BJ (cell line): Measurements from ENCODE around the gene GGTLC2. TPM values are rescaled to one million over a fixed set of nuclear protein-coding genes. Genes with fewer than 3 reads are reported as not detected.

Experiments used
- CTCF ChIA-PET: fragments of 350-600 bp; formaldehyde crosslinking; extraction: SDS; loops from one replicate; lab custom pipeline; 2021; ENCODE audit warnings: antibody characterized with exemption, inconsistent platforms; lab: Yijun Ruan, JAX
- POLR2A ChIA-PET: fragments of 300-600 bp; sonication (Branson Sonifier 250); formaldehyde crosslinking; extraction: SDS; loops from one replicate; lab custom pipeline; 2021; ENCODE audit warnings: antibody characterized with exemption; lab: Charles Lee
- DNase-seq: peaks from one replicate; pipeline ENCODE4 v3.0.0-alpha.2; 2011; ENCODE audit warnings: low read depth
- H3K27me3 ChIP-seq: 2 replicates; pipeline ENCODE4 v1.6.0; 2011; ENCODE audit warnings: low read length; ENCODE audit not compliant: control insufficient read depth, insufficient read depth
- H3K36me3 ChIP-seq: 2 replicates; pipeline ENCODE4 v1.5.1; 2011; ENCODE audit warnings: low read length; ENCODE audit not compliant: control insufficient read depth, insufficient read depth
- H3K4me3 ChIP-seq: 2 replicates; pipeline ENCODE4 v1.5.1; 2011; ENCODE audit warnings: low read depth, mild to moderate bottlenecking, control low read depth, low read length
- CTCF ChIP-seq: IDR thresholded peaks from 2 replicates; pipeline ENCODE4 v1.5.1; 2011; ENCODE audit warnings: low read depth, mild to moderate bottlenecking, control low read depth, inconsistent platforms, low read length, moderate library complexity; ENCODE audit not compliant: insufficient read depth
- polyA plus RNA-seq: library from polyadenylated mRNA; depleted of rRNA; stranded (reverse); fragments of >200 nt; gene quantifications from 2 replicates; pipeline ENCODE4 v1.2.3, GENCODE V29; 2011

The GGTLC2 gene
- polyA plus RNA-seq, 1 experiment, result not detected

GRCh38 chr22:22612516-22612915, 31.9 kb upstream of the GGTLC2 start:
- DNase-seq, result no peak
- ChIA-PET CTCF (interaction anchor here (1.7 kb wide), 1 partner anchor 24 kb away, joined by 4 read pairs; no protein-coding TSS in a partner anchor), POLR2A (no interaction called here)
- Histone ChIP-seq H3K27me3 (no peaks in the 10 kb centered on the region), H3K4me3 (no peak overlapping the region), H3K36me3 (no peaks in the 10 kb centered on the region)
- TF ChIP-seq CTCF, result no peak

GRCh38 chr22:22614065-22614464, 30.3 kb upstream of the GGTLC2 start:
- Histone ChIP-seq H3K4me3 (no peak overlapping the region), H3K36me3 (no peaks in the 10 kb centered on the region), H3K27me3 (peaks cover 3% of the 10 kb centered on the region; the same call in 1 of the 2 replicates)
- ChIA-PET POLR2A (no interaction called here), CTCF (interaction anchor here (0.9 to 1.3 kb wide), 2 partner anchors 27 to 345 kb away, joined by 3 read pairs; no protein-coding TSS in a partner anchor)
- no peak for DNase-seq
- TF ChIP-seq CTCF, result no peak

- CTCF ChIA-PET, result interaction anchor here (1.0 to 2.0 kb wide), 2 partner anchors 40 to 153 kb away, joined by 3 to 4 read pairs; no protein-coding TSS in a partner anchor
- TF ChIP-seq CTCF, result no peak
- no peaks in the 10 kb centered on the region for H3K36me3 ChIP-seq
- POLR2A ChIA-PET, result no interaction called here
- no peak overlapping the region for H3K4me3 ChIP-seq
- H3K27me3 ChIP-seq, result peaks cover 3% of the 10 kb centered on the region; the same call in 1 of the 2 replicates
- no peak for DNase-seq
Measured at GRCh38 chr22:22616636-22617035, 27.8 kb upstream of the GGTLC2 start.

GRCh38 chr22:22618448-22618847, 26.0 kb upstream of the GGTLC2 start:
- Histone ChIP-seq H3K36me3 (no peaks in the 10 kb centered on the region), H3K4me3 (no peak overlapping the region), H3K27me3 (peaks cover 3% of the 10 kb centered on the region; the same call in 1 of the 2 replicates)
- POLR2A ChIA-PET, result no interaction called here
- DNase-seq, result no peak
- TF ChIP-seq CTCF, result no peak
- CTCF ChIA-PET, result interaction anchor here (0.6 to 1.5 kb wide), 2 partner anchors 27 to 188 kb away, joined by 3 read pairs; no protein-coding TSS in a partner anchor

GRCh38 chr22:22618923-22619322, 25.5 kb upstream of the GGTLC2 start:
- CTCF ChIA-PET, result interaction anchor here (0.6 to 1.5 kb wide), 3 partner anchors 28 to 188 kb away, joined by 3 to 4 read pairs (median 3); no protein-coding TSS in a partner anchor
- Histone ChIP-seq H3K27me3 (peaks cover 3% of the 10 kb centered on the region; the same call in 1 of the 2 replicates), H3K36me3 (no peaks in the 10 kb centered on the region), H3K4me3 (no peak overlapping the region)
- TF ChIP-seq CTCF, result no peak
- POLR2A ChIA-PET, result no interaction called here
- DNase-seq, result no peak
